Smooth muscle cell (in vitro differentiated cells): ENCODE measurements around the gene DNER. TPM values are rescaled to one million over a fixed set of nuclear protein-coding genes. Genes with fewer than 3 reads are reported as not detected.
"Not testable (repeated sequence)": the region's sequence is repeated elsewhere in the genome, so short reads cannot be mapped to it uniquely, and the experiment has no call there.

Source experiments
- DNase-seq: peaks from one replicate; lab custom pipeline; 2025; ENCODE audit not compliant: unreplicated experiment; lab: John Stamatoyannopoulos, UW
- H2AFZ ChIP-seq: fragments of 200-600 bp; sonication (generic); 2 replicates; pipeline ENCODE4 v1.6.0; 2016; ENCODE audit warnings: antibody characterized with exemption, low read depth, mild to moderate bottlenecking
- H3F3A ChIP-seq: fragments of 200-600 bp; sonication (generic); 2 replicates; pipeline ENCODE4 v1.6.0; 2017; ENCODE audit warnings: antibody characterized with exemption, low read depth
- H3K27ac ChIP-seq: fragments of 200-600 bp; sonication (generic); 2 replicates; pipeline ENCODE4 v1.5.1; 2016; ENCODE audit warnings: low read depth, mild to moderate bottlenecking
- H3K27me3 ChIP-seq: fragments of 200-600 bp; sonication (generic); 2 replicates; pipeline ENCODE4 v1.6.1; 2016; ENCODE audit warnings: low read depth, mild to moderate bottlenecking
- H3K36me3 ChIP-seq: fragments of 200-600 bp; sonication (generic); 2 replicates; pipeline ENCODE4 v1.5.1; 2016; ENCODE audit warnings: low read depth
- H3K4me1 ChIP-seq: fragments of 200-600 bp; sonication (generic); 2 replicates; pipeline ENCODE4 v1.5.1; 2016; ENCODE audit warnings: low read depth
- H3K4me2 ChIP-seq: fragments of 200-600 bp; sonication (generic); 2 replicates; pipeline ENCODE4 v1.6.0; 2016; ENCODE audit warnings: mild to moderate bottlenecking
- H3K4me3 ChIP-seq: fragments of 200-600 bp; sonication (generic); 2 replicates; pipeline ENCODE4 v1.5.1; 2016; ENCODE audit warnings: mild to moderate bottlenecking
- H3K79me2 ChIP-seq: fragments of 200-600 bp; sonication (generic); 2 replicates; pipeline ENCODE4 v1.6.0; 2016; ENCODE audit warnings: low read depth, mild to moderate bottlenecking
- H3K9ac ChIP-seq: fragments of 200-600 bp; sonication (generic); 2 replicates; pipeline ENCODE4 v1.6.0; 2016; ENCODE audit warnings: low read depth
- H3K9me3 ChIP-seq: fragments of 200-600 bp; sonication (generic); replicated peaks from 2 replicates; pipeline ENCODE4 v1.5.1; 2016; ENCODE audit warnings: low read depth
- H4K20me1 ChIP-seq: fragments of 200-600 bp; sonication (generic); 2 replicates; pipeline ENCODE4 v1.6.0; 2016; ENCODE audit warnings: low read depth
- WGBS: methylation state at CpG from one replicate; pipeline ENCODE4 v1.1.7; 2016; ENCODE audit warnings: low lambda C conversion rate; 5-methylcytosine and 5-hydroxymethylcytosine counted together
- polyA plus RNA-seq: library from polyadenylated mRNA; unstranded; fragments of >200 nt; fragmentation: Nextera tagmentation; extraction: Ambion mirVana; gene quantifications from 2 replicates; pipeline ENCODE4 v1.2.1, GENCODE V29; 2016
- total RNA-seq: library from RNA; depleted of rRNA; stranded (reverse); fragments of >200 nt; gene quantifications from 2 replicates; pipeline ENCODE4 v1.2.3, GENCODE V29; 2014
- TF ChIP-seq, protein P1 (sequence below): fragments of 200-600 bp; sonication (generic); IDR thresholded peaks from 2 replicates; pipeline ENCODE4 v1.5.1; 2017; ENCODE audit warnings: borderline replicate concordance, mild to moderate bottlenecking, antibody characterized with exemption; ENCODE audit not compliant: insufficient read depth, poor library complexity, severe bottlenecking

Gene DNER
- total RNA-seq: 0.31 and 1.4 TPM in 2 replicates
- 0.61 TPM in 1 of 2 replicates, not detected in the other for polyA plus RNA-seq

DNA sequence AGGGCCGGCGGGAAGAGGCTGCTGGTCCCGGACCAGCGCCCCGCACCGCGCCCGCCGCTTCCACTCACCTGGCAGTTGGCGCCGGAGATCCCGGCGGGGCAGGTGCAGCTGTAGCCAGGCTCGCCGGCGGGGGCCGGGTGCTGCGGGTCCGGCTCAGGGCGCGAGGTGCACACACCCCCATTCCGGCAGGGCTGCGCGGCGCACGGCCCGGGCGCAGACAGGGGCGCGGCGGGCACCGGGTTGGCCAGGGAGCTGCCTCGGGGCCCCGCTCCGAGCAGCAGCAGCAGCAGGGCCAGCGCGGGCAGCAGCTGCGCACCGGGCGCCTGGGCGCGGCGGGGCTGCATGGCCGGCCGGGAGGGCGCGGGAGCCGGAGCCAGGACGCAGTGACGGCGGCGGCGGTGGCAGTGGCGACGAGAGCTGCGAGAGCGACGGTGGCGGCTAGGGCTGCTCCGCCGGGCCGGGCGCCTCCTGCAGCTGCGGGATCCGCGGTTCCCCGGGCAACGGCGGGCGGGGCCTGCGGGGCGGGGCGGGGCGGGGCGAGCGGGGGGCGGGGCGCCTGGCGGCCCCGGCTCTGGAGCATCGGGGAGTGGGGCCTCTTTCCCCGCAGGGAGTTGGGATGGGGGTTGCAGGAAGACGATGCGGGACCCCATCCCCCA, at the start of gene DNER:
Gene DNER, minus strand, starts transcription at position 476 of the 656 bp plus-strand sequence. Its CDS starts 132 bp downstream, at position 344.
- peak within 1 kb of the TSS; percentile 92 for H3K4me2 ChIP-seq
- H2AFZ ChIP-seq: no peak within 1 kb of the TSS

GRCh38 chr2:229761663-229762062, 47.3 kb upstream of the DNER start:
- no peak overlapping the region for H3K9ac ChIP-seq
- H3K36me3 ChIP-seq: peaks cover 19% of the 10 kb centered on the region
- 100% methylated on average over 1 of the region's 1 CpG for WGBS
- no peak overlapping the region for H3K4me3 ChIP-seq
- no peaks in the 10 kb centered on the region for H3K79me2 ChIP-seq
- TF ChIP-seq, protein P1, sequence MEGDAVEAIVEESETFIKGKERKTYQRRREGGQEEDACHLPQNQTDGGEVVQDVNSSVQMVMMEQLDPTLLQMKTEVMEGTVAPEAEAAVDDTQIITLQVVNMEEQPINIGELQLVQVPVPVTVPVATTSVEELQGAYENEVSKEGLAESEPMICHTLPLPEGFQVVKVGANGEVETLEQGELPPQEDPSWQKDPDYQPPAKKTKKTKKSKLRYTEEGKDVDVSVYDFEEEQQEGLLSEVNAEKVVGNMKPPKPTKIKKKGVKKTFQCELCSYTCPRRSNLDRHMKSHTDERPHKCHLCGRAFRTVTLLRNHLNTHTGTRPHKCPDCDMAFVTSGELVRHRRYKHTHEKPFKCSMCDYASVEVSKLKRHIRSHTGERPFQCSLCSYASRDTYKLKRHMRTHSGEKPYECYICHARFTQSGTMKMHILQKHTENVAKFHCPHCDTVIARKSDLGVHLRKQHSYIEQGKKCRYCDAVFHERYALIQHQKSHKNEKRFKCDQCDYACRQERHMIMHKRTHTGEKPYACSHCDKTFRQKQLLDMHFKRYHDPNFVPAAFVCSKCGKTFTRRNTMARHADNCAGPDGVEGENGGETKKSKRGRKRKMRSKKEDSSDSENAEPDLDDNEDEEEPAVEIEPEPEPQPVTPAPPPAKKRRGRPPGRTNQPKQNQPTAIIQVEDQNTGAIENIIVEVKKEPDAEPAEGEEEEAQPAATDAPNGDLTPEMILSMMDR: no peak
- no peak for DNase-seq
- H3K4me1 ChIP-seq: no peaks in the 10 kb centered on the region
- H3K27me3 ChIP-seq: no peaks in the 10 kb centered on the region
- no peaks in the 10 kb centered on the region for H4K20me1 ChIP-seq
- H3F3A ChIP-seq: no peaks in the 10 kb centered on the region
- H3K9me3 ChIP-seq: no peaks in the 10 kb centered on the region
- H3K27ac ChIP-seq: no peak overlapping the region
- H3K4me2 ChIP-seq: no peak overlapping the region
- H2AFZ ChIP-seq: no peak overlapping the region

More for the DNA sequence above, at the start of gene DNER:
- H3K9me3 ChIP-seq: no peaks in the 10 kb centered on the region
- WGBS: under 1% methylated on average over 27 of the region's 84 CpGs
- H4K20me1 ChIP-seq: no peaks in the 10 kb centered on the region
- no peaks in the 10 kb centered on the region for H3F3A ChIP-seq
- no peak within 1 kb of the TSS for H3K27ac ChIP-seq
- H3K36me3 ChIP-seq: no peaks in the 10 kb centered on the region
- H3K4me3 ChIP-seq: peak within 1 kb of the TSS; percentile 50
- no peak within 1 kb of the TSS for H3K9ac ChIP-seq
- TF ChIP-seq, protein P1: no peak
- H3K4me1 ChIP-seq: peaks cover 14% of the 10 kb centered on the region
- H3K27me3 ChIP-seq: peaks cover 96% of the 10 kb centered on the region
- no peak for DNase-seq
- H3K79me2 ChIP-seq: no peaks in the 10 kb centered on the region

- 97% methylated on average over 10 of the region's 10 CpGs for WGBS
- H3K79me2 ChIP-seq, H3K4me1 ChIP-seq, H3K27ac ChIP-seq, H3K4me2 ChIP-seq, DNase-seq, H4K20me1 ChIP-seq, H3K4me3 ChIP-seq, H3K27me3 ChIP-seq, H3K9me3 ChIP-seq, H3K9ac ChIP-seq, H2AFZ ChIP-seq, H3K36me3 ChIP-seq, H3F3A ChIP-seq: not testable (repeated sequence)
Measured at GRCh38 chr2:229757462-229757861, 43.1 kb upstream of the DNER start.

GRCh38 chr2:229752970-229753729, 38.8 kb upstream of the DNER start:
- Histone ChIP-seq H3K27ac (no peak overlapping the region), H3F3A (no peaks in the 10 kb centered on the region), H3K79me2 (no peaks in the 10 kb centered on the region), H2AFZ (no peak overlapping the region), H3K4me2 (no peak overlapping the region), H4K20me1 (no peaks in the 10 kb centered on the region), H3K4me3 (no peak overlapping the region), H3K27me3 (no peaks in the 10 kb centered on the region), H3K9ac (no peak overlapping the region), H3K36me3 (no peaks in the 10 kb centered on the region), H3K9me3 (no peaks in the 10 kb centered on the region), H3K4me1 (no peaks in the 10 kb centered on the region)
- WGBS: 90% methylated on average over 11 of the region's 11 CpGs
- no peak for DNase-seq
- TF ChIP-seq, protein P1: no peak
